Pancreas (tissue), 10 donors: Measurements from ENCODE around the gene MAP2K2. TPM values are rescaled to one million over a fixed set of nuclear protein-coding genes. Genes with fewer than 3 reads are reported as not detected.

Experiments used
- ATAC-seq, 4 donors: fragments of 200-7000 bp; cut with Tn5 transposase; one replicate each; pipeline versions ENCODE4 v1.8.0 to v1.9.1; 2020; ENCODE audit warnings: mild to moderate bottlenecking in 4 of 4, moderate library complexity in 4 of 4
- DNase-seq, 6 donors: peaks; one replicate each; pipeline ENCODE4 v3.0.0-alpha.2; 2020
- FAIRE-seq: peaks from 2 replicates; lab custom pipeline; 2012; peaks lifted over from hg19 to GRCh38; lab: Jason Lieb, UNC
- H3K27ac ChIP-seq, 4 donors: fragments of 200-600 bp; sonication (generic); 1 replicate in 3 of 4; 2 replicates in 1 of 4; pipeline versions ENCODE4 v1.5.0 to v1.8.0; 2020
- H3K27me3 ChIP-seq, 4 donors: fragments of 200-600 bp; one replicate each; pipeline ENCODE4 v1.8.0; 2021
- H3K36me3 ChIP-seq, 3 donors: fragments of 200-600 bp; sonication (generic) in 1 of 3; one replicate each; pipeline versions ENCODE4 v1.5.0 to v1.8.0; 2020 to 2021
- H3K4me1 ChIP-seq, 3 donors: fragments of 200-600 bp; one replicate each; pipeline ENCODE4 v1.8.0; 2021
- H3K4me3 ChIP-seq, 4 donors: fragments of 200-600 bp; sonication (generic) in 2 of 4; one replicate each; pipeline versions ENCODE4 v1.5.0 to v1.8.0; 2020 to 2021
- H3K9me3 ChIP-seq, 4 donors: fragments of 200-600 bp; one replicate each; pipeline ENCODE4 v1.8.0; 2021
- CTCF ChIP-seq, 4 donors: fragments of 200-600 bp; sonication (generic) in 3 of 4; IDR thresholded peaks; one replicate each; pipeline versions ENCODE4 v1.5.0 to v1.8.0; 2021; ENCODE audit warnings: antibody characterized with exemption in 4 of 4
- WGBS, 2 donors: extraction: QIAGEN DNeasy Blood & Tissue Kit; methylation state at CpG; one replicate each; pipeline ENCODE4 v1.1.7; 2013; 5-methylcytosine and 5-hydroxymethylcytosine counted together
- intact Hi-C, 3 donors: fragments of 100-400 bp; cut with DNase I; formaldehyde crosslinking; loops; one replicate each; pipeline versions ENCODE4 v1.11.1 to v1.14.2; 2022
- polyA plus RNA-seq, 2 donors: library from polyadenylated mRNA; stranded (reverse); fragments of 200-250 nt; gene quantifications; one replicate each; pipeline ENCODE4 v1.2.3, GENCODE V29; 2013
- total RNA-seq, 6 donors: library from RNA; stranded (reverse); fragmentation: NEBNext Ultra II Directional in 4 of 6; extraction: Animal tissue kit (Norgen Biotek cat#: 25700) in 4 of 6; gene quantifications; one replicate each; pipeline versions ENCODE4 v1.2.1 to v1.2.4, GENCODE V29; 2021 to 2023
- donor health status: healthy with polysubstance abuse.
- donor health status: DM: no; HTN: no; CAD: no; lungs with moderate emphysema.
- donor health status: DM: no; HTN: no; CAD: no.
- donor health status: control.
- donor health status: control.
- donor health status: Bipolar disorder and iron deficiency.
- donor health status: DM: yes; HTN: yes; CAD: no.
- donor health status: DM: no; HTN: no; CAD: no.
- donor health status: DM: no; HTN: no; CAD: no.
- donor health status: DM: yes; HTN: yes; CAD: no.

The MAP2K2 gene
- total and polyA plus RNA-seq, 8 donors: 52.4 to 183 (median 74.2) TPM

GRCh38 chr19:4077800-4078684 is 45.9 kb downstream of the MAP2K2 start:
- ATAC-seq (peak; percentile 41 to 82 (median 76)), FAIRE-seq (no peak), DNase-seq (peak in 3 of 6 donors; percentile 55 to 69 (median 60))
- H3K27me3 ChIP-seq: no peaks in the 10 kb centered on the region
- intact Hi-C loops: no loop called here
- 20 to 22% methylated on average over 26 to 32 of the region's 33 CpGs for WGBS, 2 donors
- H3K4me3 ChIP-seq: peak overlapping the region; percentile 18 to 53 (median 33)
- TF ChIP-seq CTCF (IDR thresholded peaks at IDR 0.05): no peak
- peak overlapping the region in 3 of 4 donors; percentile 39 to 66 (median 57) for H3K27ac ChIP-seq
- H3K36me3 ChIP-seq: no peaks in the 10 kb centered on the region
- H3K4me1 ChIP-seq: no peaks in the 10 kb centered on the region
- no peaks in the 10 kb centered on the region for H3K9me3 ChIP-seq

GRCh38 chr19:4077007-4077374 is 46.9 kb downstream of the MAP2K2 start:
- Histone ChIP-seq H3K36me3 (no peaks in the 10 kb centered on the region), H3K9me3 (no peaks in the 10 kb centered on the region), H3K27me3 (no peaks in the 10 kb centered on the region), H3K4me3 (no peak overlapping the region), H3K27ac (peak overlapping the region in 1 of 4 donors; percentile 66), H3K4me1 (no peaks in the 10 kb centered on the region)
- intact Hi-C loops: no loop called here
- WGBS, 2 donors: 81 to 90% methylated on average over 3 of the region's 3 CpGs
- TF ChIP-seq CTCF (IDR thresholded peaks at IDR 0.05): no peak
- peak in 2 of 4 donors; percentile 16 for ATAC-seq
- no peak for FAIRE-seq
- DNase-seq: peak in 1 of 6 donors; percentile 40

GRCh38 chr19:4075373-4075772 is 48.5 kb downstream of the MAP2K2 start:
- no peaks in the 10 kb centered on the region for H3K9me3 ChIP-seq
- no peak for DNase-seq
- FAIRE-seq: no peak
- no peaks in the 10 kb centered on the region for H3K27me3 ChIP-seq
- no peaks in the 10 kb centered on the region for H3K4me1 ChIP-seq
- 70 to 80% methylated on average over 9 of the region's 9 CpGs for WGBS, 2 donors
- H3K4me3 ChIP-seq: no peak overlapping the region
- H3K27ac ChIP-seq: no peak overlapping the region
- TF ChIP-seq CTCF (IDR thresholded peaks at IDR 0.05): no peak
- ATAC-seq: peak in 1 of 4 donors; percentile 34
- H3K36me3 ChIP-seq: no peaks in the 10 kb centered on the region
- intact Hi-C loops: no loop called here

GRCh38 chr19:4071610-4072009 is 52.3 kb downstream of the MAP2K2 start:
- no peak for FAIRE-seq
- no peak for DNase-seq
- no peaks in the 10 kb centered on the region for H3K27me3 ChIP-seq
- intact Hi-C loops: no loop called here
- H3K4me3 ChIP-seq: no peak overlapping the region
- H3K9me3 ChIP-seq: no peaks in the 10 kb centered on the region
- ATAC-seq: no peak
- TF ChIP-seq CTCF (IDR thresholded peaks at IDR 0.05): no peak
- H3K36me3 ChIP-seq: no peaks in the 10 kb centered on the region
- peaks cover 0 to 6% (median 0%) of the 10 kb centered on the region in 3 donors for H3K4me1 ChIP-seq
- no peak overlapping the region for H3K27ac ChIP-seq
- 89 to 95% methylated on average over 3 of the region's 3 CpGs for WGBS, 2 donors
